GM12878 (cell line): ENCODE data around the gene GNAO1. TPM values are rescaled to one million over a fixed set of nuclear protein-coding genes. Genes with fewer than 3 reads are reported as not detected.

ENCODE experiments used
- ATAC-seq: fragments of 200-7000 bp; cut with Tn5 transposase; 3 replicates; pipeline ENCODE4 v1.9.1; 2020; ENCODE audit warnings: mild to moderate bottlenecking, moderate library complexity
- BruUV-seq: library from RNA; stranded (reverse); fragments of 400-500 nt; replicated peaks from 2 replicates; lab custom pipeline; 2021; lab: Mats Ljungman, UMichigan
- CTCF ChIA-PET: fragments of 300-600 bp; sonication (Branson Sonifier 250); formaldehyde crosslinking; extraction: SDS; loops from one replicate; lab custom pipeline; 2021; ENCODE audit warnings: inconsistent platforms; lab: Yijun Ruan, JAX
- POLR2A ChIA-PET: fragments of 350-600 bp; formaldehyde crosslinking; extraction: SDS; loops from one replicate; lab custom pipeline; 2021; ENCODE audit warnings: inconsistent platforms; lab: Charles Lee
- RAD21 ChIA-PET: fragments of 300-600 bp; sonication (Branson Sonifier 250); formaldehyde crosslinking; loops from one replicate; lab custom pipeline; 2023; ENCODE audit warnings: antibody characterized with exemption; ENCODE audit not compliant: unreplicated experiment; lab: Charles Lee
- SMC1A ChIA-PET: fragments of 300-600 bp; sonication (Branson Sonifier 250); formaldehyde crosslinking; loops from one replicate; lab custom pipeline; 2023; ENCODE audit not compliant: unreplicated experiment, uncharacterized antibody; lab: Charles Lee
- DNase-seq: peaks from one replicate; pipeline ENCODE4 v3.0.0-alpha.2; 2011; ENCODE audit warnings: low read depth, low spot score
- FAIRE-seq: peaks from 3 replicates; lab custom pipeline; 2011; peaks lifted over from hg19 to GRCh38; lab: Jason Lieb, UNC
- H2AFZ ChIP-seq: 2 replicates; pipeline ENCODE4 v1.6.0; 2011; ENCODE audit warnings: low read depth, low read length, control low read depth; ENCODE audit not compliant: control insufficient read depth
- H3K27ac ChIP-seq: 2 replicates; pipeline ENCODE4 v1.5.1; 2011; ENCODE audit warnings: control low read depth; ENCODE audit not compliant: control insufficient read depth, insufficient read depth
- H3K27me3 ChIP-seq, 2 experiments: replicated peaks in 1 of 2; 2 replicates each; pipeline versions ENCODE4 v1.6.0 to v1.6.1; 2011; ENCODE audit warnings: low read length in 1 of 2; ENCODE audit not compliant: control insufficient read depth in 2 of 2, insufficient read depth in 2 of 2
- H3K36me3 ChIP-seq, 2 experiments: 2 replicates each; pipeline ENCODE4 v1.5.1; 2011; ENCODE audit warnings: low read length in 1 of 2; ENCODE audit not compliant: control insufficient read depth in 2 of 2, insufficient read depth in 2 of 2
- H3K4me1 ChIP-seq: 2 replicates; pipeline ENCODE4 v1.6.1; 2011; ENCODE audit warnings: mild to moderate bottlenecking, low read length, moderate library complexity, mixed read lengths; ENCODE audit not compliant: control insufficient read depth, insufficient read depth
- H3K4me2 ChIP-seq: 2 replicates; pipeline ENCODE4 v1.6.0; 2011; ENCODE audit warnings: control low read depth; ENCODE audit not compliant: control insufficient read depth, insufficient read depth
- H3K4me3 ChIP-seq: fragments of 200-600 bp; sonication (generic); 2 replicates; pipeline ENCODE4 v1.5.1; 2016
- H3K79me2 ChIP-seq: 2 replicates; pipeline ENCODE4 v1.6.0; 2011; ENCODE audit warnings: low read length; ENCODE audit not compliant: control insufficient read depth, insufficient read depth
- H3K9ac ChIP-seq: 2 replicates; pipeline ENCODE4 v1.8.0; 2011; ENCODE audit warnings: low read length, control low read depth, mixed read lengths; ENCODE audit not compliant: control insufficient read depth, insufficient read depth
- H3K9me3 ChIP-seq: replicated peaks from 3 replicates; pipeline ENCODE4 v1.5.1; 2011; ENCODE audit warnings: mild to moderate bottlenecking, low read length; ENCODE audit not compliant: control insufficient read depth, insufficient read depth
- H4K20me1 ChIP-seq: 2 replicates; pipeline ENCODE4 v1.6.0; 2011; ENCODE audit not compliant: control insufficient read depth, insufficient read depth
- CBX5 ChIP-seq: sonication (generic); IDR thresholded peaks from 2 replicates; pipeline ENCODE4 v1.6.1; 2016; ENCODE audit warnings: low read depth, moderate library complexity, mild to moderate bottlenecking, inconsistent platforms
- EGR1 ChIP-seq, 2 experiments: IDR thresholded peaks; 1 replicate in 1 of 2; 2 replicates in 1 of 2; pipeline ENCODE4 v1.6.1; 2011 to 2012; ENCODE audit warnings: low read depth in 2 of 2, low read length in 2 of 2, borderline replicate concordance in 1 of 2, mild to moderate bottlenecking in 1 of 2, moderate library complexity in 1 of 2
- ESRRA ChIP-seq: IDR thresholded peaks from 2 replicates; pipeline ENCODE4 v1.6.1; 2012; ENCODE audit warnings: mild to moderate bottlenecking, low read length, improper control_type of control experiment
- IKZF1 ChIP-seq: fragments of 450-650 bp; conservative IDR thresholded peaks from 2 replicates; pipeline ENCODE4 v1.6.1; 2017; ENCODE audit warnings: antibody characterized with exemption, mild to moderate bottlenecking
- JUNB ChIP-seq: IDR thresholded peaks from 2 replicates; pipeline ENCODE4 v1.6.1; 2016; ENCODE audit warnings: antibody characterized with exemption, mild to moderate bottlenecking
- MXI1 ChIP-seq: fragments of 150-350 bp; IDR thresholded peaks from 2 replicates; pipeline ENCODE4 v1.6.1; 2011; ENCODE audit warnings: low read depth, mild to moderate bottlenecking, inconsistent platforms, low read length, improper control_type of control experiment
- PML ChIP-seq: IDR thresholded peaks from 2 replicates; pipeline ENCODE4 v1.6.1; 2012; ENCODE audit warnings: low read length, inconsistent platforms
- RELA ChIP-seq: fragments of 450-650 bp; IDR thresholded peaks from 2 replicates; pipeline ENCODE4 v1.8.0; 2014; ENCODE audit warnings: borderline replicate concordance; ENCODE audit not compliant: partially characterized antibody
- ZSCAN29 ChIP-seq: fragments of 450-650 bp; IDR thresholded peaks from 2 replicates; pipeline ENCODE4 v1.6.1; 2017; ENCODE audit warnings: mild to moderate bottlenecking, moderate library complexity
- WGBS: methylation state at CpG from one replicate; pipeline ENCODE4 v1.1.6; 2016; ENCODE audit warnings: low lambda C conversion rate; ENCODE audit not compliant: insufficient replicate concordance, insufficient coverage; ENCODE audit errors: missing lambda C conversion rate; 5-methylcytosine and 5-hydroxymethylcytosine counted together
- in situ Hi-C: fragments of 300-500 bp; cut with MboI; formaldehyde crosslinking; loops from 9 replicates; pipeline ENCODE4 v1.14.3; 2018; ENCODE audit warnings: mixed read lengths
- intact Hi-C: fragments of 100-400 bp; cut with micrococcal nuclease; formaldehyde crosslinking; loops from one replicate; pipeline ENCODE4 v1.14.2; 2022; ENCODE audit not compliant: unreplicated experiment
- polyA plus RNA-seq, 11 experiments: library from polyadenylated mRNA; depleted of rRNA in 4 of 11; unstranded in 6 of 11; stranded (reverse) in 5 of 11; fragments of >200 nt; fragmentation: Nextera tagmentation in 4 of 11; fragmentation: Illumina TruSeq in 1 of 11; extraction: Ambion mirVana in 4 of 11; extraction: Trizol in 1 of 11; gene quantifications; 1 replicate in 1 of 11; 2 replicates in 10 of 11; pipeline versions ENCODE4 v1.2.1 to v1.2.3, GENCODE V29; 2011 to 2016; ENCODE audit warnings: inconsistent platforms in 2 of 11, missing spikeins in 2 of 11, low read depth in 1 of 11
- total RNA-seq, 4 experiments: library from RNA; depleted of rRNA in 3 of 4; stranded (reverse); fragments of >200 nt in 3 of 4; fragmentation: Illumina TruSeq in 1 of 4; extraction: Trizol in 1 of 4; gene quantifications; 2 replicates each; pipeline versions ENCODE4 v1.2.1 to v1.2.3, GENCODE V29; 2013 to 2021
- TF ChIP-seq, protein P1 (sequence below): IDR thresholded peaks from 2 replicates; pipeline ENCODE4 v1.6.1; 2012; ENCODE audit warnings: mild to moderate bottlenecking, low read depth, low read length
- TF ChIP-seq, protein P2 (sequence below): IDR thresholded peaks from 2 replicates; pipeline ENCODE4 v1.6.1; 2012; ENCODE audit warnings: low read length, inconsistent platforms

The GNAO1 gene
- total and polyA plus RNA-seq, 10 of the 15 experiments (the other 5 are each of a cell fraction or from before 2014, with no cell fraction given): 0.05 to 0.28 (median 0.14) TPM; not detected in 6

DNA sequence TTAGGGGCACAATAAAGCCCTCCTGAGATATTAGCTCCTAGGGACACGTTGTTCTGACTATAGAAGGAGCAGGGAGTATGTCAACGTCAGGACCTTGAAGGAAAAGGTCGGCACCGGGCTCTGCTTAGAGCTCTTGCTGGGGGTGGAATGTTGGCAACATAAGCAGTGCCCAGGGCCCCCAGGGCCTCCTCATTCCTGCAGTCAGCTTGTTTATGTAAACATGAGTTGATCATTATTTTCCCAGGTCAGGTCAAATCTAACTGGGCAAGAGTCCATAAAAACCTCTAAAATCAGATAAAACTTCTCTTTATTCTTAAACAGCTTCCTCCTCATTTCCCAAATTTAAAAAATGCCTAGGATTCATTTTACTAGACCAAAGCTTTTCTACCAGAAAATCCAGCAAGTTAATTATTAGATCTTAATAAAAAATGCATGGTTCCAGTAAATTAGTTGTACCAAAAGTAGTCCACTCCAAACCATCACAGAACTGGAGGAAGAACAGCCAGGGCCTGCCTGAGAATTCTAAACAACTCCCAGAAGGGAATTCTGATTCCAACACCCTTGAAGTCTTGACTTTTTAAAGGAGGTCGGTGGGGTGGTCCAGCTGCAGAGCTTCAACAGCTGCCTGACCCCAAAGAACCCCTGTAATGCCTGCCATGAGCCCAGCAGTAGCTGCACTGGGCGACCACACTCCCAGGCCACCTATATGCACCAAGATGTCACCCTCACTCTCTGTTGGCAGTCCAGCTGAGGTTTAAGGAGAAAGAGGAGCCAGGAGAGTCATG lies 179.8 kb downstream of the GNAO1 start:
- Histone ChIP-seq H3K9me3 (no peaks in the 10 kb centered on the region), H4K20me1 (no peaks in the 10 kb centered on the region), H3K27me3 (no peaks in the 10 kb centered on the region), H3K79me2 (no peaks in the 10 kb centered on the region)
- SMC1A ChIA-PET: no interaction called here
- RAD21 ChIA-PET: no interaction called here
- no TSS peak for BruUV-seq
- no peak for TF ChIP-seq JUNB
- TF ChIP-seq CBX5: no peak
- TF ChIP-seq PML: no peak
- TF ChIP-seq ESRRA: no peak
- no peak for TF ChIP-seq IKZF1
- TF ChIP-seq, all 136 proteins: peak for 0
- Histone ChIP-seq H3K27ac (no peak overlapping the region), H3K4me3 (no peak overlapping the region), H3K4me2 (no peak overlapping the region), H3K9ac (no peak overlapping the region), H2AFZ (no peak overlapping the region), H3K4me1 (no peaks in the 10 kb centered on the region), H3K36me3 (peaks cover 18 to 33% of the 10 kb centered on the region in 2 experiments)
- intact Hi-C loops: no loop called here
- POLR2A ChIA-PET: no interaction called here
- no peak for ATAC-seq
- in situ Hi-C loops: no loop called here
- WGBS: 90% methylated on average over 6 of the region's 6 CpGs
- FAIRE-seq: no peak
- CTCF ChIA-PET: interaction anchor here (1.0 to 7.1 kb wide), 2 partner anchors 14 to 53 kb away, joined by 3 to 32 read pairs; no protein-coding TSS in a partner anchor
- no peak for DNase-seq

DNA sequence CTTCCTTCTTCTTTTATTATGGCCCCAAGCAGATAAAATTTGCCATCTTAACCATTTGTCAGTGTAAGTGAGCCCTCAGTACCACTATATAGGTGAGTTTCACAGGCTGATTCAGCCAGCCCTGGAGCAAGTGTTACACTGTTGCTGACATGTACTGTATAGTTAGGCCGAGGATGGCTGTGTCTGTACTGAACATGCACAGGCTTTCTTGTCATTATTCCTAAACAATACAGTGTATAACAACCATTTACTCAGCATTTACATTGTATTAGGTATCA lies 180.3 kb downstream of the GNAO1 start:
- Histone ChIP-seq H4K20me1 (no peaks in the 10 kb centered on the region), H3K79me2 (no peaks in the 10 kb centered on the region), H3K9ac (no peak overlapping the region), H3K36me3 (peaks cover 16 to 30% of the 10 kb centered on the region in 2 experiments), H3K27me3 (no peaks in the 10 kb centered on the region), H3K27ac (no peak overlapping the region), H3K4me3 (no peak overlapping the region), H3K4me2 (no peak overlapping the region), H3K4me1 (no peaks in the 10 kb centered on the region), H3K9me3 (no peaks in the 10 kb centered on the region), H2AFZ (no peak overlapping the region)
- CTCF ChIA-PET: interaction anchor here (7.1 kb wide), 1 partner anchor 15 kb away, joined by 32 read pairs; no protein-coding TSS in a partner anchor
- TF ChIP-seq MXI1 (no peak), ZSCAN29 (no peak), RELA (no peak), EGR1 (IDR thresholded peaks at IDR 0.05; ENCODE audit: borderline replicate concordance in 1 of 2, low read depth in 2 of 2, low read length in 2 of 2) (no peak)
- TF ChIP-seq, protein P1, sequence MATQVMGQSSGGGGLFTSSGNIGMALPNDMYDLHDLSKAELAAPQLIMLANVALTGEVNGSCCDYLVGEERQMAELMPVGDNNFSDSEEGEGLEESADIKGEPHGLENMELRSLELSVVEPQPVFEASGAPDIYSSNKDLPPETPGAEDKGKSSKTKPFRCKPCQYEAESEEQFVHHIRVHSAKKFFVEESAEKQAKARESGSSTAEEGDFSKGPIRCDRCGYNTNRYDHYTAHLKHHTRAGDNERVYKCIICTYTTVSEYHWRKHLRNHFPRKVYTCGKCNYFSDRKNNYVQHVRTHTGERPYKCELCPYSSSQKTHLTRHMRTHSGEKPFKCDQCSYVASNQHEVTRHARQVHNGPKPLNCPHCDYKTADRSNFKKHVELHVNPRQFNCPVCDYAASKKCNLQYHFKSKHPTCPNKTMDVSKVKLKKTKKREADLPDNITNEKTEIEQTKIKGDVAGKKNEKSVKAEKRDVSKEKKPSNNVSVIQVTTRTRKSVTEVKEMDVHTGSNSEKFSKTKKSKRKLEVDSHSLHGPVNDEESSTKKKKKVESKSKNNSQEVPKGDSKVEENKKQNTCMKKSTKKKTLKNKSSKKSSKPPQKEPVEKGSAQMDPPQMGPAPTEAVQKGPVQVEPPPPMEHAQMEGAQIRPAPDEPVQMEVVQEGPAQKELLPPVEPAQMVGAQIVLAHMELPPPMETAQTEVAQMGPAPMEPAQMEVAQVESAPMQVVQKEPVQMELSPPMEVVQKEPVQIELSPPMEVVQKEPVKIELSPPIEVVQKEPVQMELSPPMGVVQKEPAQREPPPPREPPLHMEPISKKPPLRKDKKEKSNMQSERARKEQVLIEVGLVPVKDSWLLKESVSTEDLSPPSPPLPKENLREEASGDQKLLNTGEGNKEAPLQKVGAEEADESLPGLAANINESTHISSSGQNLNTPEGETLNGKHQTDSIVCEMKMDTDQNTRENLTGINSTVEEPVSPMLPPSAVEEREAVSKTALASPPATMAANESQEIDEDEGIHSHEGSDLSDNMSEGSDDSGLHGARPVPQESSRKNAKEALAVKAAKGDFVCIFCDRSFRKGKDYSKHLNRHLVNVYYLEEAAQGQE: no peak
- TF ChIP-seq, protein P2, sequence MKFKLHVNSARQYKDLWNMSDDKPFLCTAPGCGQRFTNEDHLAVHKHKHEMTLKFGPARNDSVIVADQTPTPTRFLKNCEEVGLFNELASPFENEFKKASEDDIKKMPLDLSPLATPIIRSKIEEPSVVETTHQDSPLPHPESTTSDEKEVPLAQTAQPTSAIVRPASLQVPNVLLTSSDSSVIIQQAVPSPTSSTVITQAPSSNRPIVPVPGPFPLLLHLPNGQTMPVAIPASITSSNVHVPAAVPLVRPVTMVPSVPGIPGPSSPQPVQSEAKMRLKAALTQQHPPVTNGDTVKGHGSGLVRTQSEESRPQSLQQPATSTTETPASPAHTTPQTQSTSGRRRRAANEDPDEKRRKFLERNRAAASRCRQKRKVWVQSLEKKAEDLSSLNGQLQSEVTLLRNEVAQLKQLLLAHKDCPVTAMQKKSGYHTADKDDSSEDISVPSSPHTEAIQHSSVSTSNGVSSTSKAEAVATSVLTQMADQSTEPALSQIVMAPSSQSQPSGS: no peak
- intact Hi-C loops (no loop called here), in situ Hi-C loops (no loop called here)
- SMC1A ChIA-PET: no interaction called here
- RAD21 ChIA-PET: no interaction called here
- BruUV-seq: no TSS peak
- 100% methylated on average over 1 of the region's 1 CpG for WGBS
- ATAC-seq (no peak), DNase-seq (no peak), FAIRE-seq (no peak)
- POLR2A ChIA-PET: no interaction called here
